Vagina (tissue), 2 donors: Measurements from ENCODE around the gene LAMTOR4.

Experiments used
- CTCF ChIP-seq, 3 experiments: fragments of 450-650 bp in 2 of 3; fragments of 200-600 bp in 1 of 3; sonication (generic) in 1 of 3; IDR thresholded peaks; one replicate each; pipeline ENCODE4 v1.5.1; 2017 to 2019; ENCODE audit warnings: antibody characterized with exemption in 3 of 3, mild to moderate bottlenecking in 2 of 3, moderate library complexity in 2 of 3
- POLR2A ChIP-seq, 2 donors: fragments of 450-650 bp; IDR thresholded peaks; one replicate each; pipeline ENCODE4 v1.6.1; 2017; ENCODE audit warnings: antibody characterized with exemption in 2 of 2, mild to moderate bottlenecking in 2 of 2, moderate library complexity in 2 of 2

GRCh38 chr7:100153708-100154535 is 5.2 kb downstream of the LAMTOR4 start:
- TF ChIP-seq CTCF (IDR thresholded peaks at IDR 0.05) = no peak
- no peak for TF ChIP-seq POLR2A (IDR thresholded peaks at IDR 0.05)
